Tibial nerve (tissue), 4 donors: Measurements from ENCODE around the gene AFM. TPM values are rescaled to one million over a fixed set of nuclear protein-coding genes. Genes with fewer than 3 reads are reported as not detected.

Experiments used
- DNase-seq, 2 donors: peaks; one replicate each; pipeline ENCODE4 v3.0.0-alpha.2; 2019; ENCODE audit warnings: low spot score in 2 of 2
- H3K27ac ChIP-seq, 4 donors: fragments of 200-600 bp; sonication (generic) in 3 of 4; one replicate each; pipeline ENCODE4 v1.5.1; 2017 to 2019; ENCODE audit warnings: mild to moderate bottlenecking in 1 of 4
- H3K27me3 ChIP-seq, 2 donors: fragments of 200-600 bp; sonication (generic) in 1 of 2; one replicate each; pipeline versions ENCODE4 v1.5.1 to v1.6.0; 2017 to 2019
- H3K36me3 ChIP-seq, 3 donors: fragments of 200-600 bp; sonication (generic); one replicate each; pipeline ENCODE4 v1.5.1; 2018 to 2019
- H3K4me1 ChIP-seq, 4 donors: fragments of 200-600 bp; sonication (generic) in 3 of 4; one replicate each; pipeline ENCODE4 v1.5.1; 2017 to 2019
- H3K4me3 ChIP-seq, 4 donors: fragments of 200-600 bp; sonication (generic) in 3 of 4; one replicate each; pipeline ENCODE4 v1.5.1; 2017 to 2019; ENCODE audit warnings: mild to moderate bottlenecking in 1 of 4, moderate library complexity in 1 of 4
- H3K9me3 ChIP-seq, 4 donors: fragments of 200-600 bp; sonication (generic) in 3 of 4; one replicate each; pipeline ENCODE4 v1.5.1; 2017 to 2019
- EP300 ChIP-seq, 2 donors: sonication (generic); formaldehyde crosslinking; IDR thresholded peaks; one replicate each; pipeline ENCODE4 v1.6.1; 2017; ENCODE audit warnings: antibody characterized with exemption in 2 of 2, mild to moderate bottlenecking in 1 of 2
- POLR2A ChIP-seq, 2 donors: fragments of 450-650 bp; IDR thresholded peaks; one replicate each; pipeline ENCODE4 v1.6.1; 2017; ENCODE audit warnings: antibody characterized with exemption in 2 of 2, mild to moderate bottlenecking in 2 of 2, moderate library complexity in 2 of 2
- whole genome bisulfite sequencing, 2 donors: methylation state at CpG; one replicate each; pipeline ENCODE4 v1.1.5; 2018; 5-methylcytosine and 5-hydroxymethylcytosine counted together
- total RNA-seq, 4 donors: library from RNA; depleted of rRNA; stranded (reverse); fragments of >200 nt; gene quantifications; one replicate each; pipeline ENCODE4 v1.1.0, GENCODE V29; 2016
- TF ChIP-seq, protein P1 (sequence below), 5 experiments: fragments of 200-600 bp in 3 of 5; fragments of 450-650 bp in 2 of 5; sonication (generic) in 3 of 5; IDR thresholded peaks; one replicate each; pipeline ENCODE4 v1.5.1; 2016 to 2019; ENCODE audit warnings: antibody characterized with exemption in 5 of 5, mild to moderate bottlenecking in 3 of 5, moderate library complexity in 2 of 5

AFM gene, protein sequence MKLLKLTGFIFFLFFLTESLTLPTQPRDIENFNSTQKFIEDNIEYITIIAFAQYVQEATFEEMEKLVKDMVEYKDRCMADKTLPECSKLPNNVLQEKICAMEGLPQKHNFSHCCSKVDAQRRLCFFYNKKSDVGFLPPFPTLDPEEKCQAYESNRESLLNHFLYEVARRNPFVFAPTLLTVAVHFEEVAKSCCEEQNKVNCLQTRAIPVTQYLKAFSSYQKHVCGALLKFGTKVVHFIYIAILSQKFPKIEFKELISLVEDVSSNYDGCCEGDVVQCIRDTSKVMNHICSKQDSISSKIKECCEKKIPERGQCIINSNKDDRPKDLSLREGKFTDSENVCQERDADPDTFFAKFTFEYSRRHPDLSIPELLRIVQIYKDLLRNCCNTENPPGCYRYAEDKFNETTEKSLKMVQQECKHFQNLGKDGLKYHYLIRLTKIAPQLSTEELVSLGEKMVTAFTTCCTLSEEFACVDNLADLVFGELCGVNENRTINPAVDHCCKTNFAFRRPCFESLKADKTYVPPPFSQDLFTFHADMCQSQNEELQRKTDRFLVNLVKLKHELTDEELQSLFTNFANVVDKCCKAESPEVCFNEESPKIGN
- not detected for total RNA-seq

- no peaks in the 10 kb centered on the region for H3K4me1 ChIP-seq
- H3K9me3 ChIP-seq: no peaks in the 10 kb centered on the region
- no peaks in the 10 kb centered on the region for H3K36me3 ChIP-seq
- DNase-seq: no peak
- 46 to 50% methylated on average over 2 of the region's 2 CpGs for WGBS, 2 donors
- no peak within 1 kb of the TSS for H3K27ac ChIP-seq
- H3K27me3 ChIP-seq: no peaks in the 10 kb centered on the region
- H3K4me3 ChIP-seq: no peak within 1 kb of the TSS
- TF ChIP-seq POLR2A (IDR thresholded peaks at IDR 0.05) (no peak), EP300 (IDR thresholded peaks at IDR 0.05) (no peak)
- TF ChIP-seq, protein P1, sequence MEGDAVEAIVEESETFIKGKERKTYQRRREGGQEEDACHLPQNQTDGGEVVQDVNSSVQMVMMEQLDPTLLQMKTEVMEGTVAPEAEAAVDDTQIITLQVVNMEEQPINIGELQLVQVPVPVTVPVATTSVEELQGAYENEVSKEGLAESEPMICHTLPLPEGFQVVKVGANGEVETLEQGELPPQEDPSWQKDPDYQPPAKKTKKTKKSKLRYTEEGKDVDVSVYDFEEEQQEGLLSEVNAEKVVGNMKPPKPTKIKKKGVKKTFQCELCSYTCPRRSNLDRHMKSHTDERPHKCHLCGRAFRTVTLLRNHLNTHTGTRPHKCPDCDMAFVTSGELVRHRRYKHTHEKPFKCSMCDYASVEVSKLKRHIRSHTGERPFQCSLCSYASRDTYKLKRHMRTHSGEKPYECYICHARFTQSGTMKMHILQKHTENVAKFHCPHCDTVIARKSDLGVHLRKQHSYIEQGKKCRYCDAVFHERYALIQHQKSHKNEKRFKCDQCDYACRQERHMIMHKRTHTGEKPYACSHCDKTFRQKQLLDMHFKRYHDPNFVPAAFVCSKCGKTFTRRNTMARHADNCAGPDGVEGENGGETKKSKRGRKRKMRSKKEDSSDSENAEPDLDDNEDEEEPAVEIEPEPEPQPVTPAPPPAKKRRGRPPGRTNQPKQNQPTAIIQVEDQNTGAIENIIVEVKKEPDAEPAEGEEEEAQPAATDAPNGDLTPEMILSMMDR (IDR thresholded peaks at IDR 0.05): no peak
Measured at GRCh38 chr4:73481358-73481757, at the start of gene AFM. Gene AFM, plus strand, starts transcription at chr4:73481745. Its CDS starts 31 bp downstream, at chr4:73481776.

DNA sequence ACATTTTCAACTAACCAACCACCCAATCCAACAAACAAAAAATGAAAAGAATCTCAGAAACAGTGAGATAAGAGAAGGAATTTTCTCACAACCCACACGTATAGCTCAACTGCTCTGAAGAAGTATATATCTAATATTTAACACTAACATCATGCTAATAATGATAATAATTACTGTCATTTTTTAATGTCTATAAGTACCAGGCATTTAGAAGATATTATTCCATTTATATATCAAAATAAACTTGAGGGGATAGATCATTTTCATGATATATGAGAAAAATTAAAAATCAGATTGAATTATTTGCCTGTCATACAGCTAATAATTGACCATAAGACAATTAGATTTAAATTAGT is 49.8 kb upstream of the AFM start:
- no peaks in the 10 kb centered on the region for H3K4me1 ChIP-seq
- no peak overlapping the region for H3K4me3 ChIP-seq
- H3K9me3 ChIP-seq: no peaks in the 10 kb centered on the region
- H3K27me3 ChIP-seq: no peaks in the 10 kb centered on the region
- H3K27ac ChIP-seq: no peak overlapping the region
- TF ChIP-seq, protein P1 (IDR thresholded peaks at IDR 0.05): no peak
- TF ChIP-seq POLR2A (IDR thresholded peaks at IDR 0.05): no peak
- TF ChIP-seq EP300 (IDR thresholded peaks at IDR 0.05): no peak
- 53% methylated on average over 1 of the region's 1 CpG for WGBS, 2 donors
- no peak for DNase-seq
- no peaks in the 10 kb centered on the region for H3K36me3 ChIP-seq

DNA sequence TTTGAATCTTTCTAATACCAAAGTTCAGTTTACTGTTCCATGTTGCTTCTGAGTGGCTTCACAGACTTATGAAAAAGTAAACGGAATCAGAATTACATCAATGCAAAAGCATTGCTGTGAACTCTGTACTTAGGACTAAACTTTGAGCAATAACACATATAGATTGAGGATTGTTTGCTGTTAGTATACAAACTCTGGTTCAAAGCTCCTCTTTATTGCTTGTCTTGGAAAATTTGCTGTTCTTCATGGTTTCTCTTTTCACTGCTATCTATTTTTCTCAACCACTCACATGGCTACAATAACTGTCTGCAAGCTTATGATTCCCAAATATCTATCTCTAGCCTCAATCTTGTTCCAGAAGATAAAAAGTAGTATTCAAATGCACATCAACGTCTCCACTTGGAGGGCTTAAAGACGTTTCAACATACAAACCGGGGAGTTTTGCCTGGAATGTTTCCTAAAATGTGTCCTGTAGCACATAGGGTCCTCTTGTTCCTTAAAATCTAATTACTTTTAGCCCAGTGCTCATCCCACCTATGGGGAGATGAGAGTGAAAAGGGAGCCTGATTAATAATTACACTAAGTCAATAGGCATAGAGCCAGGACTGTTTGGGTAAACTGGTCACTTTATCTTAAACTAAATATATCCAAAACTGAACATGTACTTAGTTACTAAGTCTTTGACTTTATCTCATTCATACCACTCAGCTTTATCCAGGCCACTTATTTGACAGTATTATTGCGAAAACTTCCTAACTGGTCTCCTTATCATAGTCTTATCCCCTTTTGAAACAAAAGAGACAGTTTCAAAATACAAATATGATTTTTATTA is 49.2 kb upstream of the AFM start:
- Histone ChIP-seq H3K27ac (no peak overlapping the region), H3K36me3 (no peaks in the 10 kb centered on the region), H3K4me3 (no peak overlapping the region), H3K4me1 (no peaks in the 10 kb centered on the region), H3K9me3 (no peaks in the 10 kb centered on the region), H3K27me3 (no peaks in the 10 kb centered on the region)
- TF ChIP-seq, protein P1 (IDR thresholded peaks at IDR 0.05): no peak
- TF ChIP-seq EP300 (IDR thresholded peaks at IDR 0.05) (no peak), POLR2A (IDR thresholded peaks at IDR 0.05) (no peak)
- DNase-seq: no peak
- 65 to 80% methylated on average over 5 of the region's 5 CpGs for WGBS, 2 donors

DNA sequence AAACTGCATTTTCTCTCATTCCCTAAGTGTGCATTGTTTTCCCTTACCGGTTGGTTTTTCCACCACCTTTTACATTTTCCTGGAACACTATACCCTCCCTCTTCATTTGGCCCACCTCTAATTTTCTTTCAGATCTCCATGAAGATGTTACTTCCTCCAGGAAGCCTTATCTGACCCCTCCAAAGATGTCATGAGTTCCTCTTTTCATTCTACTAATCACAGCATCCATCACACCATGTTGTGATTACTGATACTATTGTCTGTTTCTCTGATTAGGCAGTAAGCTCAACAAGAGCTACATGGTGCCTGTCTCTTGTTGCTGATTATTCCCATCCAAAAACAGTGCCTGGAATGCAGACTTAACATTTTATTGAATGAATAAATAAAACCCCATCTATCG is 48.4 kb upstream of the AFM start:
- Histone ChIP-seq H3K4me3 (no peak overlapping the region), H3K9me3 (no peaks in the 10 kb centered on the region), H3K27me3 (no peaks in the 10 kb centered on the region), H3K4me1 (no peaks in the 10 kb centered on the region), H3K27ac (no peak overlapping the region), H3K36me3 (no peaks in the 10 kb centered on the region)
- DNase-seq: no peak
- TF ChIP-seq POLR2A (IDR thresholded peaks at IDR 0.05) (no peak), EP300 (IDR thresholded peaks at IDR 0.05) (no peak)
- TF ChIP-seq, protein P1 (IDR thresholded peaks at IDR 0.05): no peak
- WGBS, 2 donors: 78 to 81% methylated on average over 2 of the region's 2 CpGs
